Caco-2 (cell line): ENCODE measurements around the gene OR5J2. TPM values are rescaled to one million over a fixed set of nuclear protein-coding genes. Genes with fewer than 3 reads are reported as not detected.
A peak's percentile ranks its signal among the peaks of the same experiment; 100 is the strongest.
"Not testable (repeated sequence)": the region's sequence is repeated elsewhere in the genome, so short reads cannot be mapped to it uniquely, and the experiment has no call there.

Experiments used
- BruUV-seq: library from RNA; stranded (reverse); fragments of 400-500 nt; replicated peaks from 2 replicates; lab custom pipeline; 2021; lab: Mats Ljungman, UMichigan
- CTCF ChIA-PET: fragments of 300-600 bp; sonication (Branson Sonifier 250); formaldehyde crosslinking; loops from one replicate; lab custom pipeline; 2022; ENCODE audit warnings: antibody characterized with exemption; lab: Charles Lee
- POLR2A ChIA-PET: fragments of 300-600 bp; sonication (Branson Sonifier 250); formaldehyde crosslinking; loops from one replicate; lab custom pipeline; 2022; ENCODE audit warnings: antibody characterized with exemption; lab: Charles Lee
- DNase-seq, 2 experiments: peaks; one replicate each; pipeline versions ENCODE4 v3.0.0 to v3.0.0-alpha.2; 2020 to 2022
- H3K27me3 ChIP-seq: replicated peaks from 2 replicates; pipeline ENCODE4 v1.6.0; 2011; ENCODE audit warnings: low read length; ENCODE audit not compliant: control insufficient read depth, insufficient read depth
- H3K36me3 ChIP-seq: 2 replicates; pipeline ENCODE4 v1.5.1; 2011; ENCODE audit warnings: low read length; ENCODE audit not compliant: control insufficient read depth, insufficient read depth
- H3K4me1 ChIP-seq: fragments of 250-450 bp; sonication (Bioruptor Pico); 2 replicates; pipeline ENCODE4 v1.5.1; 2020; ENCODE audit warnings: mild to moderate bottlenecking
- H3K4me3 ChIP-seq: 2 replicates; pipeline ENCODE4 v1.5.1; 2011; ENCODE audit warnings: low read depth, mild to moderate bottlenecking, control low read depth, low read length
- H3K9me3 ChIP-seq: fragments of 250-450 bp; sonication (Bioruptor Pico); 2 replicates; pipeline ENCODE4 v1.5.1; 2020; ENCODE audit warnings: mild to moderate bottlenecking, moderate library complexity
- H3K27ac Mint-ChIP-seq: one replicate; pipeline ENCODE4 v1.8.0; 2022; ENCODE audit warnings: mixed read lengths; ENCODE audit not compliant: unreplicated experiment
- H3K27me3 Mint-ChIP-seq: one replicate; pipeline ENCODE4 v1.8.0; 2022; ENCODE audit warnings: mixed read lengths; ENCODE audit not compliant: insufficient read depth, unreplicated experiment
- H3K36me3 Mint-ChIP-seq: one replicate; pipeline ENCODE4 v1.8.0; 2022; ENCODE audit warnings: mild to moderate bottlenecking, mixed read lengths; ENCODE audit not compliant: insufficient read depth, unreplicated experiment
- H3K4me1 Mint-ChIP-seq: one replicate; pipeline ENCODE4 v1.8.0; 2022; ENCODE audit warnings: low read depth, mixed read lengths; ENCODE audit not compliant: unreplicated experiment
- H3K4me3 Mint-ChIP-seq: one replicate; pipeline ENCODE4 v1.8.0; 2022; ENCODE audit warnings: mild to moderate bottlenecking, moderate library complexity, mixed read lengths; ENCODE audit not compliant: unreplicated experiment
- H3K9me3 Mint-ChIP-seq: one replicate; pipeline ENCODE4 v1.8.0; 2022; ENCODE audit warnings: mixed read lengths; ENCODE audit not compliant: unreplicated experiment
- intact Hi-C: fragments of 100-400 bp; cut with micrococcal nuclease; formaldehyde crosslinking; loops from one replicate; pipeline ENCODE4 v1.10.0; 2022; ENCODE audit not compliant: unreplicated experiment
- total RNA-seq: library from RNA; stranded (reverse); gene quantifications from 2 replicates; pipeline ENCODE4 v1.2.3, GENCODE V29; 2022
- TF ChIP-seq, protein P1 (sequence below), 2 experiments: fragments of 200-600 bp in 1 of 2; IDR thresholded peaks; 1 replicate in 1 of 2; 2 replicates in 1 of 2; pipeline versions ENCODE4 v1.5.1 to v1.8.0; 2011 to 2022; ENCODE audit warnings: antibody characterized with exemption in 1 of 2, control low read depth in 1 of 2, inconsistent platforms in 1 of 2, low read depth in 1 of 2, low read length in 1 of 2, mild to moderate bottlenecking in 1 of 2, moderate library complexity in 1 of 2; ENCODE audit not compliant: insufficient read depth in 1 of 2, severe bottlenecking in 1 of 2, unreplicated experiment in 1 of 2

Gene OR5J2
- total RNA-seq, 1 experiment from 2014 or later, result not detected

DNA sequence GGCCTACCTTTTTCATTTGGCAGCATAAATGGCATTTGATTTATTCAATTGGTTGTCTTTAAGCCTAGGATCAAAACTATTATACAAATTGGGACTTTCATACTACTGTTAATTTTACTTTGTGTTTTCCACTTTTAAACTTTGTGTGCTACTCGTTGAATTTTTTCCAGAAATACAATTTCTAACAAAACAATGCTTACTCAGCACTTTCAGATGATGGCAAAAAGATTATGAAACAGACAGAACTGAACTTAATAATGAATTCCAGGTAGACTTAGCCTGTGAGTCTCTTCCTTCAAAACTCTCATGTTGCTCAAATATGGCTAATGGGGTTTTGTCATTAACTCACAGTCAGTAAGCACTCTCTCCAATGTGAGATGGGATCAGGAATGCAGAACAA is 31.4 kb downstream of the OR5J2 start:
- H3K4me1 Mint-ChIP-seq, result no peaks in the 10 kb centered on the region

DNA sequence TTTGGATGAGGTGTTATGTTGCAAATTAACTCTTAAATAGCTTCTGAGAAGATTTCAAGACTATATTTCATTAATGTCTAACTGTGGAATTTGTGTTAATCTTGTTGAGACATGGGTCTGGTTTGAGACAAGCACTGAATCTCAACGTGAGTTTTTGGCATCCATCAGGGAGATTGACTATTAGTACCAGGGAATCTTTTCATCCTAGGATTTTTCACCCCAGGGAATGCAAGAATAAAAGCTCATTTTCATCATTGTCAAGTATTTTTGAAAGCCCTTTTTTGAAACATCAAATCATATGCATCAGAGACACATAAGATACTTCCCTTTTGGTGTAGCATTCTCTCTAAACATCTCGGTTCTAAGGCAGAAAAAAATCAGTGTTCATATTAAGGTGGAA is 38.1 kb downstream of the OR5J2 start:
- H3K27me3 Mint-ChIP-seq, result no peaks in the 10 kb centered on the region
- Histone ChIP-seq H3K4me3 (no peak overlapping the region), H3K36me3 (no peaks in the 10 kb centered on the region), H3K9me3 (0 out of 2 replicates have a peak, but pooled peaks cover 4% of the 10 kb centered on the region), H3K27me3 (no peaks in the 10 kb centered on the region), H3K4me1 (no peaks in the 10 kb centered on the region)
- no peaks in the 10 kb centered on the region for H3K4me1 Mint-ChIP-seq
- BruUV-seq, result no TSS peak
- TF ChIP-seq, protein P1, sequence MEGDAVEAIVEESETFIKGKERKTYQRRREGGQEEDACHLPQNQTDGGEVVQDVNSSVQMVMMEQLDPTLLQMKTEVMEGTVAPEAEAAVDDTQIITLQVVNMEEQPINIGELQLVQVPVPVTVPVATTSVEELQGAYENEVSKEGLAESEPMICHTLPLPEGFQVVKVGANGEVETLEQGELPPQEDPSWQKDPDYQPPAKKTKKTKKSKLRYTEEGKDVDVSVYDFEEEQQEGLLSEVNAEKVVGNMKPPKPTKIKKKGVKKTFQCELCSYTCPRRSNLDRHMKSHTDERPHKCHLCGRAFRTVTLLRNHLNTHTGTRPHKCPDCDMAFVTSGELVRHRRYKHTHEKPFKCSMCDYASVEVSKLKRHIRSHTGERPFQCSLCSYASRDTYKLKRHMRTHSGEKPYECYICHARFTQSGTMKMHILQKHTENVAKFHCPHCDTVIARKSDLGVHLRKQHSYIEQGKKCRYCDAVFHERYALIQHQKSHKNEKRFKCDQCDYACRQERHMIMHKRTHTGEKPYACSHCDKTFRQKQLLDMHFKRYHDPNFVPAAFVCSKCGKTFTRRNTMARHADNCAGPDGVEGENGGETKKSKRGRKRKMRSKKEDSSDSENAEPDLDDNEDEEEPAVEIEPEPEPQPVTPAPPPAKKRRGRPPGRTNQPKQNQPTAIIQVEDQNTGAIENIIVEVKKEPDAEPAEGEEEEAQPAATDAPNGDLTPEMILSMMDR (IDR thresholded peaks at IDR 0.05; ENCODE audit: insufficient read depth in 1 of 2, low read depth in 1 of 2, low read length in 1 of 2, severe bottlenecking in 1 of 2, unreplicated experiment in 1 of 2), result no peak
- intact Hi-C loops, result no loop called here
- DNase-seq, result no peak
- H3K9me3 Mint-ChIP-seq, result peaks cover 11% of the 10 kb centered on the region
- H3K27ac Mint-ChIP-seq, result no peak overlapping the region
- POLR2A ChIA-PET, result no interaction called here
- H3K4me3 Mint-ChIP-seq, result no peak overlapping the region
- CTCF ChIA-PET, result no interaction called here
- H3K36me3 Mint-ChIP-seq, result no peaks in the 10 kb centered on the region

More for the DNA sequence above, 31.4 kb downstream of the OR5J2 start:
- H3K4me3 ChIP-seq, result no peak overlapping the region
- TF ChIP-seq, protein P1 (IDR thresholded peaks at IDR 0.05; ENCODE audit: insufficient read depth in 1 of 2, low read depth in 1 of 2, low read length in 1 of 2, severe bottlenecking in 1 of 2, unreplicated experiment in 1 of 2), result no peak
- CTCF ChIA-PET, result no interaction called here
- no peaks in the 10 kb centered on the region for H3K4me1 ChIP-seq
- H3K9me3 ChIP-seq, result no peaks in the 10 kb centered on the region
- no TSS peak for BruUV-seq
- H3K27me3 ChIP-seq, result no peaks in the 10 kb centered on the region
- intact Hi-C loops, result no loop called here
- Mint-ChIP-seq H3K27ac (no peak overlapping the region), H3K36me3 (no peaks in the 10 kb centered on the region), H3K27me3 (no peaks in the 10 kb centered on the region), H3K4me3 (no peak overlapping the region), H3K9me3 (no peaks in the 10 kb centered on the region)
- H3K36me3 ChIP-seq, result no peaks in the 10 kb centered on the region
- POLR2A ChIA-PET, result no interaction called here
- DNase-seq, result no peak

DNA sequence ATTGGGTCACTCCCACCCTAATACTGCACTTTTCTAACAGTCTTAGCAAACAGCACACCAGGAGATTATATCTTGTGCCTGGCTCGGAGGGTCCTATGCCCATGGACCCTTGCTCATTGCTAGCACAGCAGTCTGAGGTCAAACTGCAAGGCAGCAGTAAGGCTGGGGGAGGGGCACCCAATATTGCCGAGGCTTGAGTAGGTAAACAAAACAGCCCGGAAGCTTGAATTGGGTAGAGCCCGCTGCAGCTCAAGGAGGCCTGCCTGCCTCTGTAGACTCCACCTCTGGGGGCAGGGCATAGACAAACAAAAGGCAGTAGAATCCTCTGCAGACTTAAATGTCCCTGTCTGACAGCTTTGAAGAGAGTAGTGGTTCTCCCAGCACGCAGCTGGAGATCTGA is 43.3 kb downstream of the OR5J2 start:
- H3K4me3 ChIP-seq, H3K4me1 Mint-ChIP-seq, H3K27me3 ChIP-seq, CTCF ChIA-PET, H3K4me1 ChIP-seq, H3K36me3 Mint-ChIP-seq, POLR2A ChIA-PET, H3K36me3 ChIP-seq, intact Hi-C loops, H3K27me3 Mint-ChIP-seq, H3K9me3 ChIP-seq, H3K27ac Mint-ChIP-seq, BruUV-seq: not testable (repeated sequence)
- peak in 1 of 2 experiments; percentile 24 for DNase-seq
- peaks cover 20% of the 10 kb centered on the region for H3K9me3 Mint-ChIP-seq
- H3K4me3 Mint-ChIP-seq, result peak overlapping the region; percentile 19

Other genes with a start within 250 kb of the OR5J2 start
- not detected in 2 replicates for gene OR5I1, start 240.2 kb upstream of the OR5J2 start, total RNA-seq
- not detected in 2 replicates for gene OR10AG1, start 206.7 kb upstream of the OR5J2 start, total RNA-seq
- not detected in 2 replicates for gene OR5F1, start 182.0 kb upstream of the OR5J2 start, total RNA-seq
- gene OR5AS1, start 149.0 kb upstream of the OR5J2 start, total RNA-seq, result not detected in 2 replicates
- not detected in 2 replicates for gene OR8I2, start 83.3 kb upstream of the OR5J2 start, total RNA-seq
- not detected in 2 replicates for gene OR8H2, start 72.9 kb upstream of the OR5J2 start, total RNA-seq
- gene OR8H3, start 54.2 kb upstream of the OR5J2 start, total RNA-seq, result not detected in 2 replicates
- gene OR8J3, start 36.4 kb upstream of the OR5J2 start, total RNA-seq, result not detected in 2 replicates
- gene OR8K5, start 16.3 kb upstream of the OR5J2 start, total RNA-seq, result not detected in 2 replicates
- not detected in 2 replicates for gene OR5T2, start 57.6 kb downstream of the OR5J2 start, total RNA-seq
- not detected in 2 replicates for gene OR5T3, start 75.6 kb downstream of the OR5J2 start, total RNA-seq
- gene OR5T1, start 97.5 kb downstream of the OR5J2 start, total RNA-seq, result not detected in 2 replicates
- not detected in 2 replicates for gene OR8H1, start 115.6 kb downstream of the OR5J2 start, total RNA-seq
- not detected in 2 replicates for gene OR8K3, start 138.5 kb downstream of the OR5J2 start, total RNA-seq
- gene OR8K1, start 169.4 kb downstream of the OR5J2 start, total RNA-seq, result not detected in 2 replicates
- not detected in 2 replicates for gene OR8J1, start 177.7 kb downstream of the OR5J2 start, total RNA-seq
- not detected in 2 replicates for gene OR8U1, start 199.0 kb downstream of the OR5J2 start, total RNA-seq
- gene OR5AL1, start 236.1 kb downstream of the OR5J2 start, total RNA-seq, result not detected in 2 replicates